Stimulated activated CD4-positive, alpha-beta T cell treated with anti-CD3 and anti-CD28 coated beads, Interleukin-12 subunit alpha, Interleukin-12 subunit beta, amount 100 ng/mL, for 4 hours (primary cell): ENCODE measurements around the gene AEN.

Source experiments
- DNase-seq: peaks from one replicate; pipeline ENCODE4 v3.0.0-alpha.2; 2020

Gene AEN

DNA sequence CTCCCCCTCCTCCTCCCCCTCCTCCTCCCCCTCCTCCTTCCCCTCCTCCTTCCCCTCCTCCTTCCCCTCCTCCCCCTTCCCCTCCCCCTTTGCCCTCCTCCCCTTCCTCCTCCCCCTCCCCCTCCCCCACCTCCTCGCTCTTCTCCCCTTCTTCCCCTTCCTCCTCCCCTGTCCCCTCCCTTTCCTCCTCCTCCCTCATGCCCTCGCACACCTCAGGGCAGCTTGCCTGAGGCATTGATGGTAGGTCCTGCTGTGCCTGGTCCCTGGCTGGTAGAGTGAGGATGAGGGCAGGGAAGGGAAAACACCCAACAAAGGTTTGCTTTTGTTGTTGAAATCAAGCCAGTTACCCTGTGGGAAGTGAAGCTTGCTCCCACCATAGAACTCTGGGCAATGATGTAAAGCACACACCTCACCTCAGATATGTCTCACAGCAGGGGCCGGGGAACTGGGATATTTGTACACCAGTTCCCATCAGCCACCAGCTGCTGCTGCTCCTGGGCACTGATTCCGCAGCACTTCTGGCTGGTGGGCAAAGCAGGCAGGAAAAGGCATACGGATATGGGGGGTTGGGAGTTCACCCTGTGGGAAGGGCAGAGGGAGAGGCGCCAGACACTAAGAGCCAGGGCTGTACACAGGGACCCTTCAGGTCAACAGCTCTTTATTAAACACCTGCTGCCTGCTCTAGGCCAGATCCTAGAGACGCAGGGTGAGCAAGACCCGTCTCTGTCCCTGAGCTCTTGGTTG is 31.5 kb downstream of the AEN start:
- no peak for DNase-seq

DNA sequence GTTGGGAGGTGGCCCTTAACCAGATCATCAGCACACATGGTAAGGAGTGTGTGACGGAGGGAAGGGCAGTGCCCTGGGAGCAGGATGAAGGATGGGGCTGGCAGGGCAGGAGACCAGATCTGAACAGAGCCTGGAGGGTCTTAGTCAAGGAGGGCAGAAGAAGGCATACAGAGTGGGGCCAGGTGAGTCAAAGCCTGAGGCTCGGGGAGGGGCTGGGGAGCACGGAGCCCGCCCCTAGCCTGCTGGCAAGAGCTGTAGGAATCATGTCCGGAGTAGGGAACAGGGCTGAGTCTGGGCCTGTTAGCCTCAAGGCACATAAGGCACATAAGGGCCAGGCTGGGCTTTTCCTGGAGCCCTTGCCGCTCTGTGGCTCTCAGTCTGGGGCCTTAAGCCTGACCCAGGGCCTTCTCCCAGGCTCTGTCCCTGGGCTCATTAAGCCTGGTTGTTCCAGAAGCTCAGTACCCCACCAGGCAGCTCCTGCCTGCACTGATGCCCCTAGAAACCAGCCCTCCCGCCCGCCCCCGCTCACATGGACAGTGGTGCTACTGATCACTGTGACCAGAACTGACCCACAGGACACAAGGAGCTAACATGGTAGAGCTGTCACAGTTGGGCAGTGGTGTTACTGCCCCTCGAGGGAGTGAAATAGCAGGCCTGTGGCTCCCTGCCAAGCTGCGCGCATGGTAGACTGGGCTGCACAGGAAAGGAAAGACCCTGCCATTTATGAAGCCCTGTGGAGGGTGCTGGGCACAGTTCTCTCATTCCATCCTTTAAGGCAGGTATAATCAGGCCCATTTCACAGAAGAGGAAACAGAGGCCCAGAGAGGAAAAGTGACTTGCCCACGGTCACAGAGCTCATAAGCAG is 32.3 kb downstream of the AEN start:
- DNase-seq = no peak

DNA sequence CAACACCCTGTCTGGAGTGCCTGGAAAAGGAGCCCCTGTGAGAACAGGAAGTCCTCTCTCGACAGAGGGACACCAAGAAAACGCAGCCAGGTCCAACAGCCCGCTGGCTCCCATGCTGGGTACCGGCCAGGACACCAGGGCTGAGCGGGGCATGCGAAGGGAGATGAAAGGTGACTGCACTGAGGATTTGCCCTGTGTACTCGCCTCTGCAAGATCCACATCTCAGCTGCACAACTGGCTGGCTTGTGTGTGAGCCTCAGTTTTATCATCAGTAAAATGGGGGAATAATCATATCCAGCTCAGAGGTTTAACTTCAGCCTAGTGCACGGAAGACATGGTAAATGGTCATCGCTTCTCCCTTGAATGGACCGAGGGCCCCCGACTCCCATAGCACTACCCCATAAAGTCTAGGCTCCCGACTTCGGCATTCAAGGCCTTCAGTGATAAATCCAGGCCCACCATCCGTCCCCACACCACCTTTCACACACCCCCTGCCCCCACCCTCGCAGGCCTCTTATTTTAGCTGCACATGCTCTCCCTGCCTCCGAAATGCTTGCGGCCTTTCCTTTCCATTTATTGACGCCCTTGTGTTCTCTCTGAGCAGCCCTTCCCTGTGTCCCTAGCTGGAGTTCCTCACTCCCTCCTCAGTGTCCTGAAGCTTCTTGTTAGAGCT is 33.4 kb downstream of the AEN start:
- no peak for DNase-seq

DNA sequence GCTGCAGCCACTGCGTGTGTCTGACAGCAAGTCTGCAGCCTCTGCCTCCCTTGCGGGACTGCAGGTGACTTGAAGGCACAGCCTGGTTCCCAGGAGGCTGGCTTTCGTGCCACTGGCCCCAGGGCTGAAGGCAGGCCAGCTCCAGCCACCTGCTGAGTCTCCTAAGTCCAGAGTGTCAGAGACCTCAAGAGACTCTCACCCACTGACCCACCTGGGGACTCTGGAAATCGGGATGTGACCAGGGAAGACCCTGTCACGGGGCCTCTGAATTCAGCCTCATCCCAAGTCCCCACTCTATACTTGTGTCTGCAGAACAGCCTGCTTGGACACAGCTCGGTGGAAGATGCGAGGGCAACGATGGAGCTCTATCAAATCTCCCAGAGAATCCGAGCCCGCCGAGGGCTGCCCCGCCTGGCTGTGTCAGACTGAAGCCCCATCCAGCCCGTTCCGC is 34.0 kb downstream of the AEN start:
- DNase-seq = no peak

DNA sequence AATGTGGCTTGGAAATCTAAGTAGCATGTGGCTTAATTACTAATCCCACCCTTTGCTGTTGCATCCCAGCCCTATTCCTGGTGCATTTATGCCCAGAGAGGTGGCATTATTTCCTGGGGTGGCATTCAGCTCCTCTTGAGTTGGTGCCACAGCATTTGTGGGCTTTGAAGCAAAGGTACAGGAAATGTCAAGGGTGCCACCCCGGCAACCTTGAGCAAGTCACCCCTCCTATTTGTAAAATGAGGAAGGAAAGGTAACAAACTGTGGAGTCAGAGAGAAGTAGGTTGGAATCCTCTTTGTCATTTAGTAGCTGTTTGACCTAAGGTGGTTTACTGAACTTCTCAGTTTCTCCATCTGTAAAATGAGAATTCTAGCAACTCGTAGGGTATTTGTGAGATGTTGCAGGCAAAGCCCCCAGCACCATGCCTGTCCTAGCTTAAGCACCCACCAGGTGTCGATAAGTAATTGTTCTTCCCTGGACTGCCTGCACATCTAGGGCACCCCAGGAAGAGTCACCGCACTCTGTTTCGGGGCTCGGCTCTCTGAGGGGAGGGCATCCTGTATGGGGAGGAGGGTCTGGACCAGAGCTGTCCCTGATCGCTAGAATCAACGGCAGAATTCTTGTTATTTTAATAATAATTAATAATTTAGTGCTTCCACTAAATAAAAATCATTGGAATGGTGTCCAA is 34.8 kb downstream of the AEN start:
- no peak for DNase-seq

DNA sequence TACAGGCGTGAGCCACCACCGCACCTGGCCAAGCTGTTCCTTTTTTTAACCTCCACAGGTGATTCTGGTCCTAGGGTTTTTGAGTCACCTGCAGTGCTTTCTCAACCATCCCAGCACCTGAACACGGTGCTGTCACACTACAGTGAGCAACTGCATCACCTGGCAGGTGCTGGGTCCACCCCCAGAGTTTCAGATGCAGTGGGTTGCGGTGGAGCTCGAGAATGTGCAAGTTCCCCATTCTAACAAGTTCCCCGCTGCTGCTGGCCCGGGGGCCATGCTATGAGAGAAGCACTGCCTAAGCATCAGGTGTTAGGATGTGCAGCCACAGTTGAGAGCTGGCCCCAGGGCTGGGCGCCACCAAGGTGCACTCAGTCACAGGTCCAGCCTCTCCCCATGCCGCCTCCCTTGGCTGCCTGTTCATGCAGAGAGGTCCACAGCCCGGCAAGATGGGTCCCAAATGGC is 35.7 kb downstream of the AEN start:
- no peak for DNase-seq

DNA sequence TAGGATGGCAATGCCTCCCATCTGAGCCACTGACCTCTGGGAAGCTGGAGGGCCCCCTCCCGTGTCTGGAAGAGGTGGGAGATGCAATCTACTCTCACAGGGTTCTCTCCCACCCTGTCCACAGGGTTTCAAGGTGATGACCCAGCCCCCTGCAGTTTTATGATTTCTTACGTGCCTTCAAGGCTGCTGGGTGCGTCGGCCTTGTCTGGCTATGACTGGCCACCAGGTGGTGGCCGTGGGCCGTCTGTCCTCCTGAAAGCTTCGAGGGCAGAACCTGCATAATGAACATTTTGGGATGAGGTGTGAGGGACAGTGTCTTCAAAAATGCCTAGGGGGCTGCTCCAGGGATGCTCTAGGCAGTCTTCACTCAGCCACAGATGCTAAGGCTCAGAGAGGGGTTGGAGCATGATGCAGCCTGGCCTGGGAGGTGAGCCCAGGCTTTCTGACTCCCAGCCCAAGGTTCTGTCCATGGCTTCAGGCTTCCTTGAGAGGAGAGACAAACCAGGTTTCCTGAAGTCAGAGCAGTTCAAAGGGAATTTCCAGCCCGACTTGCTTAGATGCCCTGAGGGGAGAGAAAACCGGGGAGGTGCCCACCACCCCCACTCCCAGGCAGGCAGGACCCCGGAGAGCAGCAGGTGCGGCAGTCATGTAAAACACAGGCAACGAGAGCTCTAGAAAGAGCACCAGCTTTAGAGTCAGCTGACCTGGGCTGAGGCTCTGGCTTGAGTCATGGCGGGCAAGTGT is 36.4 kb downstream of the AEN start:
- DNase-seq = no peak

DNA sequence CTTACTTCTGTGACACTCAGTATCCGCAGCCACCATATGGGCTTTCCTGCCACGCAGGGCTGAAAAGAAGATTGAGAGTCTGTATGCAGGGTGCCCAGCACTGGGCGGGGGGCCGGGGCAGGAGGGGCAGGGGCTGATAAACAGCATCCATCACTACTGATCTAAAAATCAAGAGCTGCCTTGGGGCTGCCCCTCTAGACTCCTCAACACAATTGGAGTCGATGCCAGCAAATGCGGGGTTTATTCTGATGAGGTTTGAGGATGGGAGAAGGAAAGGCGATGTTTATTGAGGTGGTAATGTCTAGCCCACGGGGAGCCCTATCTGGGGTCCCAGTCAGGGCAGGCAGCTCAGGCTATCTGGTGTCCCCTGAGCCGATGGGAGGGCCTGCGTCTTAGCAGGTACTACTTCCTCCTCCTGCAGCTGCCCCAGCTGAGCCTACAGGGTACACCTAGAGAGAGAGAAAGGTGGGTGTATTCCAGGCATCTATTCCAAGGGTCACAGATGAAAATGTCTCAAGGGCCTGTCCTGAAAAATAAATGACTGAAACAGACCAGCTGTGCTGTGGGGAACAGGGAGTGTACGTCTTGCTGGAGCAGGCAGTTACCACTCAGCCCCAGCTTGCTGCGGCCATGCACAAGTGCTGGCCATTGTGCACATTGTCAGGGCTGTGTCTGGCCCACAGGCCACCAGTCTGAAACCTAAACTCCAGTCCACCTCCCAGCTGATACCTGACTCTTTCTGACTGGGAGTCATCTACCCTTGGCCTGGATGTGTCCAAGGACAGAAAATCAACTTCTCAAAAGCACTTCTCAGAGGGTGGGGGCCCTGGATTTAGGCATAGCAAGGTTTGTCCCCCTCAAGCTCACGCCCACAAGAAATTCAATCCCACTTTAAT is 37.2 kb downstream of the AEN start:
- no peak for DNase-seq

DNA sequence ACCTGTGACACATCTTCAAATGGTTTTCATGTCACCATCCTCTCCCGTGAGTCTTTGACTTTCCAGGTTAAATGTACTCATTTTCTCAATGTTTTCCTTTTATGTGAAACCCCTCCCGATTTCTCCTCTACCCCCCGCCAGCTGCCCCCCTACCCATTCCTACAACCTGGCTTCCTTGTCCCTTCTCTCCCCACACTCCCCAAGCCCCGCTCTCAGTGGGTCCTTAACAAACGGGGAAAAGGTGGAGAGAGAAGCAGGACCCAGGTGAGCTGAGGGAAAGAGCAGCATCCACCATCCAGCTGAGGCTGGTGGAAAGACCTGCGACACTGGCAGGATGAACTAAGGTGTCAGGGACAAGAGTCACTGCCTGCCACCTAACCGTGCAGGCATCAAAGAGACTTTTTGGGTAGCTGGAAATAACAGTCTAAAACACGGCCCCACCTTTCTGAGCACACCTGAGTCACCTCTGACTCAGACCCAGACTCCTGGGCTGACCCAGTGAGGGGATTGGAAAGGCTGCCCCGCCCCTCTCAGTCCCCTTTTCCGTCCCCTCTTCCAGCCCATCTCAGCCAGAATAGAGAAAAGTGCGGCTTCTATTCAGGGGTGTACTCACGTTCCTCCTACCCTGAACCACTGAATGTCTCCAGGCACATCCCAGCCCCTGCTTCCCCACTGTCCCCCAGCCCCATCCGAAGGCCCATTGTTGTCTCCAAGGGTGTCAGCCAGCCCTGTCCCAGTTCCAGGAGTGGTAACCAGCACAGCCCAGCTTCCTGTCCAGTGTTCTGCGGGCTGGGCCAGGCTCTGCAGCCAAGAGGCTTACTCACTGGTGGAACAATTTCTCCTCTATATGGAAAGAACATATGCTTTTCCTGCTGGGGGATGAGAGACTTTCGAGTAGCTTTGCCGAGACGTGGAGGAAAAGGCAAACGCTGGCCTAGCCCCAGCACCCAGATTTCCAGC is 38.1 kb downstream of the AEN start:
- DNase-seq = no peak

DNA sequence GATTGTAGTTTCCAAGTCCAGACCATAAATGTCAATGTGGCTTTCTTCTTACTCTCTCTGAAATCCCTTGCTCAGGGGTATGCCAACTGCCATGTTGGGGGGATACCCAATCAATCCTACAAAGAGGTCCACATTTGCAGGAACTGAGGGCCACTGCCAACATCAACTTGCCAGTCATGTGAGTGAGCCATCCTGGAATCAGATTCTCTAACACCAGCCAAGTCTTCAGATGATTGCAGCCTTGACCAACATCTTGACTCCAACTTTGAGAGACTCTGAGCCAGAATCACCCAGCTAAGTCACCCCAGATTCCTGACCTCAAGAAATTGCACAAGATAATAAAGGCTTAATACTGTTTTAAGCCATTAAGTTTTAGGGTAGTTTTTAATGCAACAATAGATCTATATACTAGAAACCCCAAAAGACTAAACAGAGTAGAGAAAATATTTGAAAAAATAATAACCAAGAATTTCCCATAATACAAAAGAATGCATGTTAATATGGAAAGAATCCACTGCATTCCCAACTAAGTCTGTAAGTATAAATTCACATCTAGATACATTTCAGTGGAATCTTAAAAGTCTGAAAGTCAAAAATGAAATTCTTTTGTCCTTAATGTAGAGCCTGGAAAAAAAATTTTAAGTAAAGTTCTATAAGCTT is 40.0 kb downstream of the AEN start:
- DNase-seq = no peak

DNA sequence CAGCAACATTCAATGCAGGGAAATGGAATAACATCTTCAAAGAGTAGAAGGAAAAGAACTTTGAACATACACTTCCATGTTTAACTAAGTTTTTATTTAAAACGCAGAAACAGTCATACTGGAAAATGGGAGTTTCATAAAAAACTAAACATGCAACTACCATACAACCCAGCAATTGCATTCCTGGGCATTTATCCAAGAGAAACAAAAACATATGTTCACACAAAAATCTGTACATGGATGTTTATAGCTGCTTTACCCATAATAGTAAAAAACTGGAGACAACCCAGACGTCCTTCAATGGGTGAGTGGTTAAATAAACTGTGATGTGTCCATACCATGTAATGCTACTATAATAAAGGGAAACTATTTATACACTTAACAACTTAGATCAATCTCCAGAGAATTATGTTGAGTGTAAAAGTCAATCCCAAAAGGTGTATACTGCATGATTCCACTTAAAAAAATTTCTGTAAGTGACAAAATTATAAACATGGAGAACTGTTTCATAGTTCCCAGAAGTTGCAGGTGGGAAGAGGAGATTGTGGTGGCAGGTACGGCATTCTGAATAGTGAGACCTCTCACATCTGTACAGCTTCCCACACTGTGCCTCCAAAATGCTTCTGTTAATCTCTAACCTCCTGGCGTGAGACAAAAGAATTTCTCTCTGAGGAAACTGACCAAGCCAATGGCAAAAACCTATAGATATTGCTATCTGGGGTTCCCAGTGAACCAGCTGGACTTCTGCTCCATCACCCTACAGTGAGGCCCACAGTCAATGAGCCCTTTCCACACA is 40.8 kb downstream of the AEN start:
- DNase-seq = no peak

DNA sequence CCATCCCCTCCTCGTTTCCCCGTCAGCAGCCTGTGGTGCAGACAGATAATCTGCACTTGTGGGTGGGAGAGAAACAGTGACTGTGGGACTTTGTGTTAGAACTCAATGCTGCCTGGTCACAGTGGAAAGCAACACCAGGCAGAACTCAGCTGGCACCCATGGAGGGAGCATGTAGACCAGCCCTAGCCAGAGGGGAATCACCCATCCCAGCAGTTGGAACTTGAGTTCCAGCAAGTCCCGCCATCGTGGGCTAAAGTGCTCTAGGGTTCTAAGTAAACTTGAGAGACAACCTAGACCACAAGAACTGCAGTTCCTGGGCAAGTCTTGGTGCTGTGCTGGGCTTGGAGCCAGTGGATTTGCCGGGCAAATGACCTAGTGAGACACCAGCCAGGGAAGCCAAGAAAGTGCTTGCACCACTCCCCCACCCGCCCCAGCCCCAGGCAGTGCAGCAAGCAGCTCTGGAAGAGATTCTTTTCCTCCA is 42.0 kb downstream of the AEN start:
- DNase-seq = no peak

DNA sequence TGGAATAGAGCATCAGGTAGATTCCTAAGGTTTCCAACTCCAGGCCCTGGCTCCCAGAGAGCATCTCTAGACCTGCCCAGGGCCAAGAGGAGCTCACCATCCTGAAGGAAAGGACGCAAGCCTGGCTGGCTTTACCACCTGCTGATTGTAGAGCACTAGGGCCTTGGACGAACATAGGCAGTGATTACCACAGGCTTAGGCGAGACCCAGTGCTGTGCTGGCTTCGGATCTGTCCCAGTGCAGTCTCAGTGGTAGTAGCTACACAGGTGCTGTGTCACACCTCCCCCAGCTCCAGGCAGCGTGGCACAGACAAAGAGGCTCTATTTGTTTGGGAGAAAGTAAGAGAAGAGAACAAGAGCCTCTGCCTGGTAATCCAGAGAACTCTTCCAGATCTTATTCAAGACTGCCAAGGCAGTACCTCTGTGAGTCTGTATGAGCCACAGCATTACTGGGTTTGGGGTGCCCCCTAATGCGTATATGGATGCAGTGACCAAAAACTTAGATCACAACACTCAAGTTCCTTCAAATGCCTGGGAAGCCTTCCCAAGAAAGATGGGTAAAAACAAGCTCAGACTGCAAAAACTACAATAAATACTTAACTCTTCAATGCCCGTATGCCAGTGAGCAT is 43.1 kb downstream of the AEN start:
- no peak for DNase-seq

DNA sequence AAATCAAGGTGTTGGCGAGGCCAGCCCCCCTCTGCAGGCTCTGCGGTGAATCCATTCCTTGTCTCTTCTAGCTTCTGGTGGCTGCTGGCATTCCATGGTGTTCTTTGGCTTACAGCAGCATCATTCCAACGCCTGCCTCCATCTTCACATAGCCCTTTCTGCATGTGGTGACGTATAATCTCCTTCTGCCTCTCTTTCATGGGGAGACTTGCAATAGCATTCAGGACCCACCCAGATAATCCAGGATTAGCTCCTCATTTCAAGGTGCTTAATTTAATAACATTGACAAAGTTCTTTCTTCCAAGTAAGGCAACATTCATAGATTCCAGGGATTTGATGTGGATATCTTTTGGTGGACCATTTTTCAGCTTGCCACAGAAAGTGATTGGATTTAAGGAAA is 53.5 kb downstream of the AEN start:
- no peak for DNase-seq

DNA sequence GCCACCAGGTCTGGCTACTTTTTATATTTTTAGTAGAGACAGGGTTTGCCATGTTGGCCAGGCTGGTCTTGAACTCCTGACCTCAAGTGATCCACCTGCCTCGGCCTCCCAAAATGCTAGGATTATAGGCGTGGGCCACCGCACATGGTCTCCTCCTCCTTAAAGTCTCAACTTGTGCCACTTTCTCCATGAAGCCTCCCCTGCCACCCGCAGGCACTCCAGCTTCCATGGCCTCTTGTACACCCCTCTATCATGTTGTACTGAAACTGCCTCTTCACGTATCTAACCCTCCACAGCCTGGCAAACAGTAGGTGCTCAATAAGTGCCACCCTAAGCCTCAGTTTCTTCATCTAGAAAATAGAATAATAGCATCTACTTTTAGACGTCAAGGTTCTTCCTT is 57.6 kb downstream of the AEN start:
- no peak for DNase-seq

DNA sequence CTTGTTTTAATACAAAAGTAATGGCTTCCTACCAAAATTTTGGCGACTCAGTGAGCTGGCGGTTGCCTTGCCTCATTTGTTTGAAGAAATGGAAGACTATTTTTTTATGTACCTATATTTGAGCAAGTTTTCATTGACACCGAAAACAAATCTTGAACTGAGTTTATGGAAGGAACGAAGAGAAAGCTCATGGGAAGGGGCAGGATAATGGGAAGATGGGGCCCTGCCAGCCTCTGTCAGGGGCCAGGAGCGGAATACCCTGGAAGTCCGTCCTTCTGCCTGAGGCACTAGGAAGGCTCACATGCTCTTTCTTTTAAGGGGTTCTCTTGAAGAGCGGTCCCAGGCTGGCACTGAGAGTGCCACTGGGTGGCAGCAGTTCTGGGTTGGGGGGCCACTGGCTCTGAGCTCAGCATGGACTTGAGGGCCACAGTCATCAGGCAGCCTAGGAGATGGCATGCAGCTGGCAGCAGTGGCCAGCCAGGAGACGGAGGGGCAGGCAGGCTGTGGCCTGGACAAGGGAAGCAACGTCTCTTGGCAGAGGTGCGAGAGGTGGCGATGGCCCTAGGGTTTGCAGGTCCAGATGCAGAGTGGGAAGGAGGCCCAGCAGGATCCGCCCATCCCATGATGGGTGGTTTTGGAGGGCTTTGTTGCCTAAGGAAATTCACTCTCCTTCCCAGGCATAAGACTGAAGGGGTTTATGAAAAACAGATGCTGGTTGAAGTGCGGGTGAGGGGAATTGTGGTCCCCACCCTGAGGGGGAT is 59.3 kb downstream of the AEN start:
- no peak for DNase-seq

DNA sequence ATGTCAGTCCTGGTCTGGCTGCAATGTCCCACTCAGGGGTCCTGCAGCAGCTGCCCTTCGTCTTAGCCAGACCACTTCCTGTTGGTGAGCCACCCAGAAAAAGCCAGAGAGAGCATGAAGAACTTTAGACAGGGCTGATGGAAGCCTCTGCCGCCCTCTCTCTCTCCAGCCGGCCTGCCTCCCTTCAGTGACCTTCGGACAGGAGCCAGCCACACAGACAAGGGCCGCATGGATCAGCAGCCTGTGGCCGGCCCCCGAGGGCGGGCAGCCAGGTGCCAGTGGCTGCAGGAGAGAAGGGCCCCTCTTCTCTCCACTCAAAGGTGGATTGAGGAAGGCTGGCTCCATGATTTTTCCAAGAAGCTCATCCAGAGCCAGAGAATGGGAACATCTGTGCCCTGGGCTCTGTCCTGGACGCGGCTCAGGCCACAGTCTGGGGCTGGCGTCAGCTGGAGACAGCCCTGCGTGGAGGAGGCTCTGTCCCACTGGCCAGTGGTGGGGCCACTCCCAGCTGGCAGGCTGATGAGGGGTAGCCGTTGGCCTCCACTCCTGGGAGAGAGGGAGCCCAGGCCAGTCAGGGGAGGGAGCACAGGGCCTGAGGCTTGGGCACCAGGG is 60.6 kb downstream of the AEN start:
- DNase-seq = no peak
